Activated naive CD8-positive, alpha-beta T cell treated with anti-CD3 and anti-CD28 coated beads, Interleukin-2, amount 50 U/mL, for 24 hours (primary cell): ENCODE measurements around the gene PLBD2.
A peak's percentile ranks its signal among the peaks of the same experiment; 100 is the strongest.

ENCODE experiments used
- ATAC-seq: fragments of 150-1000 bp; cut with Tn5 transposase; one replicate; pipeline ENCODE4 v1.10.0; 2021
- DNase-seq: peaks from one replicate; pipeline ENCODE4 v3.0.0; 2021
- H3K27ac Mint-ChIP-seq: one replicate; pipeline ENCODE4 v1.8.0; 2021; ENCODE audit warnings: mild to moderate bottlenecking, mixed read lengths
- H3K27me3 Mint-ChIP-seq: one replicate; pipeline ENCODE4 v1.8.0; 2021; ENCODE audit warnings: mixed read lengths
- H3K36me3 Mint-ChIP-seq: one replicate; pipeline ENCODE4 v1.8.0; 2021; ENCODE audit warnings: low read depth, mixed read lengths
- H3K4me1 Mint-ChIP-seq: one replicate; pipeline ENCODE4 v1.8.0; 2021; ENCODE audit warnings: mixed read lengths
- H3K4me3 Mint-ChIP-seq: one replicate; pipeline ENCODE4 v1.8.0; 2021; ENCODE audit warnings: mild to moderate bottlenecking, moderate library complexity, mixed read lengths
- H3K9me3 Mint-ChIP-seq: one replicate; pipeline ENCODE4 v1.8.0; 2021; ENCODE audit warnings: mixed read lengths

PLBD2 gene

DNA sequence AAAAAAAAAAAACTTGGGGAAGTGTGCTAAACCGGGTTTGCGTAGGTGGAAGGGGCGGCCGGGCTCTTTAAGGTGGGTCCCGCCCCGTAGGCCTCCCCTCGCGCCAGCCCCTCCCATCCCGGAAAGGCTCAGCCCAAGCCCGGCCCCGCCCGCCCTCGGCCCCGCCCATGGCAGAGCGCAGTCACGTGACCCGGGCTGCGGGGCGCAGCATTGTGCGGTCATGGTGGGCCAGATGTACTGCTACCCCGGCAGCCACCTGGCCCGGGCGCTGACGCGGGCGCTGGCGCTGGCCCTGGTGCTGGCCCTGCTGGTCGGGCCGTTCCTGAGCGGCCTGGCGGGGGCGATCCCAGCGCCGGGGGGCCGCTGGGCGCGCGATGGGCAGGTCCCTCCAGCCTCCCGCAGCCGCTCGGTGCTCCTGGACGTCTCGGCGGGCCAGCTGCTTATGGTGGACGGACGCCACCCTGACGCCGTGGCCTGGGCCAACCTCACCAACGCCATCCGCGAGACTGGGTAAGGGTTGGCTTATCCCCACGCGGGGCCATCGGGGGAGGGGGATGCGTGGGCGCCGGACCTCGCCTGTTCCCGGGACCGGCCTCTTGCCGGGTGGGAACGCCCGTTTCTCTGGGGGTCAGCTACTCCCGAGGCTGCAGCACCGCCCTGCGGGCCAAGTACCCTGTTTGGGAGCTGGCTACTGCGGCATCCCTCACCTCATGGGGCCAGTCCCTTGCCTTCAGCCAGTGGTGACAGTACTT, at the start of gene PLBD2:
Gene PLBD2 (plus strand): TSS at position 207 of the 752 bp plus-strand sequence. CDS start 14 bp downstream, at position 221.
- Mint-ChIP-seq H3K4me1 (peaks cover 19% of the 10 kb centered on the region), H3K9me3 (no peaks in the 10 kb centered on the region)

GRCh38 chr12:113310489-113310888, 47.9 kb upstream of the PLBD2 start:
- ATAC-seq (no peak), DNase-seq (no peak)
- H3K4me1 Mint-ChIP-seq = no peaks in the 10 kb centered on the region
- no peak overlapping the region for H3K4me3 Mint-ChIP-seq
- no peaks in the 10 kb centered on the region for H3K27me3 Mint-ChIP-seq
- H3K27ac Mint-ChIP-seq = no peak overlapping the region
- H3K9me3 Mint-ChIP-seq = no peaks in the 10 kb centered on the region
- peaks cover 10% of the 10 kb centered on the region for H3K36me3 Mint-ChIP-seq

More for the DNA sequence above, at the start of gene PLBD2:
- Mint-ChIP-seq H3K36me3 (peaks cover 2% of the 10 kb centered on the region), H3K27me3 (no peaks in the 10 kb centered on the region), H3K4me3 (peak within 1 kb of the TSS; percentile 86), H3K27ac (peak within 1 kb of the TSS; percentile 69)
- DNase-seq (peak; percentile 94), ATAC-seq (peak; percentile 95)

- Mint-ChIP-seq H3K36me3 (peaks cover 14% of the 10 kb centered on the region), H3K4me3 (no peak overlapping the region), H3K4me1 (no peaks in the 10 kb centered on the region), H3K27me3 (no peaks in the 10 kb centered on the region), H3K9me3 (no peaks in the 10 kb centered on the region), H3K27ac (no peak overlapping the region)
- DNase-seq = no peak
- ATAC-seq = no peak
Measured at GRCh38 chr12:113314121-113314529, 44.3 kb upstream of the PLBD2 start.

- DNase-seq = no peak
- Mint-ChIP-seq H3K36me3 (peaks cover 14% of the 10 kb centered on the region), H3K27me3 (no peaks in the 10 kb centered on the region), H3K4me3 (no peak overlapping the region), H3K9me3 (no peaks in the 10 kb centered on the region), H3K27ac (no peak overlapping the region), H3K4me1 (no peaks in the 10 kb centered on the region)
- ATAC-seq = no peak
Measured at GRCh38 chr12:113315358-113315757, 43.0 kb upstream of the PLBD2 start.

GRCh38 chr12:113316155-113316554, 42.2 kb upstream of the PLBD2 start:
- Mint-ChIP-seq H3K36me3 (peaks cover 17% of the 10 kb centered on the region), H3K4me1 (no peaks in the 10 kb centered on the region), H3K9me3 (no peaks in the 10 kb centered on the region), H3K27me3 (no peaks in the 10 kb centered on the region), H3K27ac (no peak overlapping the region), H3K4me3 (no peak overlapping the region)
- DNase-seq (no peak), ATAC-seq (no peak)

- ATAC-seq = no peak
- Mint-ChIP-seq H3K4me3 (no peak overlapping the region), H3K9me3 (no peaks in the 10 kb centered on the region), H3K27me3 (no peaks in the 10 kb centered on the region), H3K4me1 (no peaks in the 10 kb centered on the region), H3K36me3 (peaks cover 19% of the 10 kb centered on the region), H3K27ac (no peak overlapping the region)
- no peak for DNase-seq
Measured at GRCh38 chr12:113317122-113317521, 41.3 kb upstream of the PLBD2 start.

DNA sequence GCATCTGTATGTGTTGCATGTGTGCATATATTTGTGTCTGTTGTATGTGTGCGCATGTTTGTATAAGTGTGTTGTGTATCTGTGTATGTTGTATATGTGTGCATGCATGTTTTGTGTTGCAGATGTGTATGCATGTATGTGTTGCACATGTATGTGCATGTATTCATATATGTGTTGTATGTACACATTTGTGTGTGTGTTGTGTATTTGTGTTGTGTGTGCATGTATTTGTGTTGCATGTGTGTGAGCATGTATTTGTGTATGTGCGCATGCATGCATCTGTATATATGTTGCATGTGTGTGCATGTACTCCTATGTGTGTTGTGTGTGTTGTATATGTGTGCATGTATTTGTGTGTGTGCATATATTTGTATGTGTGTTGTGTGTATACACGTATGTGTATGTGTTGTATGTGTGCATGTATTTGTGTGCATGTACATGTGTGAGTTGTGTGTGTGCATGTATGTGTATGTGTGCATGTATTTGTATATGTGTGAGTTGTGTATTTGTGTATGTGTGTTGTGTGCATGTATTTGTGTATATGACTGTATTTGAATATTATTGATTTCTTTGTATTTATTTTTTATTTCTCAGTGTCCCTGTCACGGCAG, 40.2 kb upstream of the PLBD2 start:
- peaks cover 24% of the 10 kb centered on the region for H3K36me3 Mint-ChIP-seq
- H3K4me1 Mint-ChIP-seq = no peaks in the 10 kb centered on the region
- H3K9me3 Mint-ChIP-seq = no peaks in the 10 kb centered on the region
- no peak for DNase-seq
- ATAC-seq = no peak
- H3K4me3 Mint-ChIP-seq = no peak overlapping the region
- no peak overlapping the region for H3K27ac Mint-ChIP-seq
- H3K27me3 Mint-ChIP-seq = no peaks in the 10 kb centered on the region

DNA sequence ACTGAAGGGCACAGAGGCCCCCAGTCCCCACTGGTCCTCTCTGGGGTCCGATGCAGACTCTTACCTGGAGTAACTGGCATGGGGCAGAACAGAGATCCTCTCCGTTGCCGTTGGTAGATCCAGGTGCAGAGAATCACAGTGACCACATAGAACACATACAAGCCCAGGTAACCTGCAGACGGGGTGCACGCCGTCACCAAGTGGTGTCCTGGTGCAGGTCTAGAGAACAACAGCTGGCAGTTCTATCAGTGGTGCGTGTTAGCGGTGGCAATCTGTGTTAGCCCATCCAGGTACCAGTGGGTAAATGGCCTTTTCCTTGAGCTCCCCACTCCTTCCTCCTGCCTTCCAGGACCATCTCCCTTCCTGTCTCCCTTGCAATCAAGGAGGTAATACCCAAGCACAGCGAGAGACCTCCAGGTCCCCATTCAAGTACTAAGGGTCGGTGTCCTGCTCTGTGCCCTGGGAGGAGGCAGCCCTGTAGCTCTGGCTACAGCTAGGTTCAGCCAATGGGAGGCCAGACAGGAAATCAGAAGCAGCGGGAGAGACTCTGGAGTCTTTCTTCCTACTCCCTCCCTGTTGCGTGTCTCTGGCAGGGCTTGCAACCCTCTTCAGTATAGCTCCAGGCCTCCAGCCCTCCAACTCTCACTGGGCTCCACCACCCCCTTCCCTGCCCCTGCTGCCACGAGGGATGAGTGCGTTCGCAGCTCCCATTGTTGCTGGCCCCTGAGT, 39.3 kb upstream of the PLBD2 start:
- peaks cover 27% of the 10 kb centered on the region for H3K36me3 Mint-ChIP-seq
- H3K27ac Mint-ChIP-seq = no peak overlapping the region
- ATAC-seq = peak; percentile 22

DNA sequence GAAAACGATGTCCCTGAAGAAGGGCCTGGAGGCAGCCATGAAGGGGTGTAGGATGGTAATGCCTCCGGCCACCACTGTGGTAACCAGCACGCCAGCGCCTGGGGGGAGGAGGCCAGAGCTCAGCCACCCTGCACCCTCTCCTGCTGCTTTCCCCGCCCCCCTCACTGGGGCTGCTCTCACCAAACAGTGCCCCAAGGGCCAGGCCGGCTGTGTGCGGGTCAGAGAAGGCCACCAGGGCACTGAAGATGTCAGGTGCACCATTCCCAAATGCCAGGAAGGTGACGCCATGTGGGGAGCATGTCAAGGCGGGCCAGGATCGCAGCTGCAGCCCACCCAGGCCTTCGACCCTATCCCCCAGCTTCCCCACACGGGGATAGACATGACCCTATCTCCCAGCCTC, 38.0 kb upstream of the PLBD2 start:
- Mint-ChIP-seq H3K4me3 (no peak overlapping the region), H3K9me3 (no peaks in the 10 kb centered on the region), H3K4me1 (peaks cover 4% of the 10 kb centered on the region), H3K36me3 (peaks cover 27% of the 10 kb centered on the region), H3K27me3 (no peaks in the 10 kb centered on the region), H3K27ac (no peak overlapping the region)
- DNase-seq = no peak
- ATAC-seq = no peak

More for the DNA sequence above, 39.3 kb upstream of the PLBD2 start:
- DNase-seq = no peak
- Mint-ChIP-seq H3K4me3 (no peak overlapping the region), H3K9me3 (no peaks in the 10 kb centered on the region), H3K4me1 (peaks cover 4% of the 10 kb centered on the region), H3K27me3 (no peaks in the 10 kb centered on the region)

DNA sequence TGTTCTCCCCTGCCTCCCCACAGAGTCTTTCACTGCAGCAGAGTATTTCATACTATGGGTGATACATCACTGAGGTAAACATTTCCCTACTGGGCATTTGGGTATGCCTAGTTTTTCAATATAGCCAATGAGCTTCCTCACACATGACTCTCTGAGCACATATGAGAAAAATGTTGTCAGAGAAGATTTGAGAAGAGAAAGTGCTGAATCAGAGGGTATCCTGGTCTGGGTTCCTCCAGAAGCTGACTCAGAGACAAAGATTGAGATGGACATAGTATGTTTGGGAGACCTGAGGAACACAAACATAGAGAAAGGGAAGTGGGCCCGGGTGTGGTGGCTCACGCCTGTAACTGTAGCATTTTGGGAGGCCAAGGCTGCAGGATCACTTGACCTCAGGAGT, 36.0 kb upstream of the PLBD2 start:
- Mint-ChIP-seq H3K4me3 (no peak overlapping the region), H3K9me3 (no peaks in the 10 kb centered on the region), H3K27ac (no peak overlapping the region), H3K36me3 (peaks cover 30% of the 10 kb centered on the region), H3K27me3 (no peaks in the 10 kb centered on the region), H3K4me1 (peaks cover 14% of the 10 kb centered on the region)
- no peak for ATAC-seq
- no peak for DNase-seq

GRCh38 chr12:113325916-113326315, 32.5 kb upstream of the PLBD2 start:
- Mint-ChIP-seq H3K9me3 (no peaks in the 10 kb centered on the region), H3K27me3 (no peaks in the 10 kb centered on the region), H3K4me3 (no peak overlapping the region), H3K36me3 (peaks cover 25% of the 10 kb centered on the region), H3K4me1 (peaks cover 23% of the 10 kb centered on the region), H3K27ac (no peak overlapping the region)
- ATAC-seq (no peak), DNase-seq (no peak)

DNA sequence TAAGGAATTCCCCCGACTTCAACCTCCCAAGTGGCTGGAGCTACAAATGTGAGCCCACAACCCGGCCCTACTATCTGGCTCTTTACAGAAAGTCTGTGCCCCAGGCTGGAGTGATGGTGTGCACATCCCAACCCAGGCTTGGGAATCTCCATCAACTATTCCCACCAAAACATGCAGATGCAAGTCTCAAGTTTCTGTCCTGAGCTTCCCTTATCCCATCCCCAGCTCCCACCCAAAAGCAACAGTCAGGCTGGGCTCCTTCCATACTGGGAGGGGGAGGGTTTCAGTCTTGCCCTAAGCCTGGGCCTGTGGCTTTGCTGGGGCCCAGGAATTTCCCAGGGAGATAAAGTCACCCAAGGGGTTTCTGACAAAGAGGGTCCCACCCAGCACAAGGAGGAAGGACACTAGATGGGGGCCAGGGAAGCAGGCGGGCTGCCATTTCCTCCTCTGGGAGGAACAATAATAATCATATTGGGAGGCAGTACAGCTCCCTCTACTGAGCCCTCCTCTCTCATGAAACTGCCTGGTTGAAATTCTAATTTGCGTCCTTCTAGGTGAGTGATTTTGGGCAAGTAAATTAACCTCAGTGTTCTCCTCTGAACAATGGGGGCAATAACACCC, 31.5 kb upstream of the PLBD2 start:
- DNase-seq (no peak), ATAC-seq (no peak)
- Mint-ChIP-seq H3K9me3 (no peaks in the 10 kb centered on the region), H3K4me1 (peaks cover 23% of the 10 kb centered on the region), H3K4me3 (no peak overlapping the region), H3K27me3 (no peaks in the 10 kb centered on the region), H3K36me3 (peaks cover 25% of the 10 kb centered on the region), H3K27ac (peak overlapping the region; percentile 22)

- Mint-ChIP-seq H3K27ac (no peak overlapping the region), H3K9me3 (no peaks in the 10 kb centered on the region), H3K4me3 (no peak overlapping the region), H3K27me3 (no peaks in the 10 kb centered on the region), H3K4me1 (peaks cover 36% of the 10 kb centered on the region), H3K36me3 (peaks cover 21% of the 10 kb centered on the region)
- ATAC-seq (no peak), DNase-seq (no peak)
Measured at GRCh38 chr12:113328368-113328889, 30.0 kb upstream of the PLBD2 start.

GRCh38 chr12:113329022-113329790, 29.2 kb upstream of the PLBD2 start:
- H3K9me3 Mint-ChIP-seq = no peaks in the 10 kb centered on the region
- H3K4me3 Mint-ChIP-seq = no peak overlapping the region
- peak overlapping the region; percentile 60 for H3K27ac Mint-ChIP-seq
- peaks cover 39% of the 10 kb centered on the region for H3K4me1 Mint-ChIP-seq
- peaks cover 18% of the 10 kb centered on the region for H3K36me3 Mint-ChIP-seq
- ATAC-seq = no peak
- no peaks in the 10 kb centered on the region for H3K27me3 Mint-ChIP-seq
- no peak for DNase-seq
